Stimulated activated effector memory CD8-positive, alpha-beta T cell treated with anti-CD3 and anti-CD28 coated beads, Interleukin-12 subunit alpha, Interleukin-12 subunit beta, amount 100 ng/mL, for 72 hours (primary cell): ENCODE measurements around the gene NRCAM.

Source experiments
- ATAC-seq: fragments of 150-1000 bp; cut with Tn5 transposase; 2 replicates; pipeline ENCODE4 v1.10.0; 2021
- DNase-seq, 2 donors: peaks; one replicate each; pipeline ENCODE4 v3.0.0; 2021 to 2022; ENCODE audit warnings: low spot score in 2 of 2
- H3K27ac Mint-ChIP-seq: one replicate; pipeline ENCODE4 v1.8.0; 2022; ENCODE audit warnings: mild to moderate bottlenecking, mixed read lengths
- H3K36me3 Mint-ChIP-seq: one replicate; pipeline ENCODE4 v1.8.0; 2022; ENCODE audit warnings: mild to moderate bottlenecking, mixed read lengths
- H3K4me1 Mint-ChIP-seq: one replicate; pipeline ENCODE4 v1.8.0; 2022; ENCODE audit warnings: mixed read lengths
- H3K4me3 Mint-ChIP-seq: one replicate; pipeline ENCODE4 v1.8.0; 2022; ENCODE audit warnings: mild to moderate bottlenecking, mixed read lengths
- H3K9me3 Mint-ChIP-seq: one replicate; pipeline ENCODE4 v1.8.0; 2022; ENCODE audit warnings: mixed read lengths

The NRCAM gene

DNA sequence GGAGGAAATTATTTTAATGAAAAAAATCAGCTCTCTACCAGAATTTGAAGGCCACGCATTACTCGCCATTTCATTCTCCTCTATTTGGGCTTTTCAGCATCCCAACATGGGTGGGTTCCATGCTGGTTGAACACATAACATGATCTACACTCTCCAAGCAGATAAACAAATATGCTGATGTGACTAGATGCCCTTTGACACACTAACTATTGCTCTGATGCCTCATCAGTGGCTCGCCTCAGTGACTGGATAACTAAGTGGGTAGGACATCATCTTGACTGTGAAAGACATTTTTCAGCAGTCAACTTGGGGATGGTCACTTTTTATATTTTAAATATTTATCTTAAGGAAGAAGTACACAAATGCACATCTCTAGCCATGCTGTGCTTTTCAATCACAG lies 212.1 kb downstream of the NRCAM start:
- Mint-ChIP-seq H3K36me3 (no peaks in the 10 kb centered on the region), H3K4me3 (no peak overlapping the region), H3K9me3 (no peaks in the 10 kb centered on the region), H3K27ac (no peak overlapping the region), H3K4me1 (no peaks in the 10 kb centered on the region)
- DNase-seq (no peak), ATAC-seq (no peak)

DNA sequence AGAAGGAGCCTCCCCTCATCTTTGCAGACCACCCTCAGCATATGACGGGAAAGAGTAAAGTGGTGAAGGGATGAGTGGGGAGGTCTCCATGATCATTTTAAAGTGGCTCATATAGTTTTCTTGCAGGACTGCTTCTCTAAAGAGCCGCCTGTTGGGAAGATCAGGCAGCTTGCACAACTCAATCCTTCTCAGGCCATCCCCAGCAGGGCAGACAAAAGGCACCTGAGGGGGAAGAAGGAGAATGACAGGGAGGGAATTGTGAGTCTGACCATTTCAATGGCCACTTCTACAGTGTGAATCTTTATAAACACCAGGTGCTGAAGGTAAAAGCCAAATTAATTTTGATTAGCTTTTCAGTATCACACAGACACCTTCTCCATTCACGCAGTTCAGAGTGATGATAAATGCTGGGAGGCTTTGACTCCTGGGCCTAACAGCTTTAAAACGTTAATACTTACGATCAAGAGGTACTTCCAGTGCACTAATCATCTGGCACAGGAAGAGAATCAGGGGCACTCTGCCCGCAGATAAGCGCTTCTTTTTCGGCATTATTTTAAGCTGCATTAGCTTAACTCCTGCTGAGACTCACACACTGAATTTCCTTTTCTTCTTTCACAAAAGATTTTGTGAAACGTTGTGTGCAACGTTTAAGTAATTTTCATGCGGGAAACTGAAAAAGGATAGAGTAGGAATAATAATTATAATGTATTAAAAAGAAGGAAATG lies 216.6 kb downstream of the NRCAM start:
- Mint-ChIP-seq H3K27ac (no peak overlapping the region), H3K4me1 (no peaks in the 10 kb centered on the region), H3K4me3 (no peak overlapping the region), H3K9me3 (peaks cover 4% of the 10 kb centered on the region), H3K36me3 (no peaks in the 10 kb centered on the region)
- DNase-seq, result no peak
- ATAC-seq, result no peak

DNA sequence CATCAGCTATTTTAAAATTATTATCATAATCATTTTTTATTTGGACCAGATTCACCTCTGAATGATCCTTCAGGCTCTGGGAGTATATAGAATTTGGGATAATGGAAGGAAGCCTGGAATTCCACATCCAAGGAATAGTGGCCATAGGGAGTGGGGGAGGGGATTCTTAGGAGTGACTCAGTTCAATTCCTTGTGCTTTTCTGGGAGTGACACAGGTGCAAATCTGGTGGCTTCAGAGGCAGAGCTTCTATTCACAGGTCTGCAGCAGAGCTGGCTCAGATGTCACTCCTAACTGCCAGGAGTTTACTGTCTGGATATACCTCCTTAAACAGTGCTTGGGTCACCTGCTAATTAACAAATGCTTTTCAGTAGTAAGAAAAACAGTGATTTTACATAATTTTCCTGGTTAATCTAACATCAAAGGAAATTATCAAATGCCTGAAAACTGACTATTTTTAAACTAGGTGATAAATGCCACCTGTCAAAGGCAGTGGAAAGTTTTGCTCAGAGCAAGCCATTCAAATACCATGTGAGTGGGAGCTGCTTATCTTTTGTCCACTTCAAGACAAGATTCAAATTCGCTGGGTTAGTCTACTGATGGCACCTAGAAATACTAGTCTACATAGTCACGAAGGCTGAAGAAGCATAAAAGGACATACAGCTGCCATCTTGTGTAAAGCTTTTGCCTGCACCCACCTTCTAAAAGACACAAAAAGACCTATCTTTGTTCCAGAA lies 219.4 kb downstream of the NRCAM start:
- Mint-ChIP-seq H3K36me3 (no peaks in the 10 kb centered on the region), H3K4me3 (no peak overlapping the region), H3K9me3 (peaks cover 4% of the 10 kb centered on the region), H3K4me1 (no peaks in the 10 kb centered on the region), H3K27ac (no peak overlapping the region)
- DNase-seq (no peak), ATAC-seq (no peak)

DNA sequence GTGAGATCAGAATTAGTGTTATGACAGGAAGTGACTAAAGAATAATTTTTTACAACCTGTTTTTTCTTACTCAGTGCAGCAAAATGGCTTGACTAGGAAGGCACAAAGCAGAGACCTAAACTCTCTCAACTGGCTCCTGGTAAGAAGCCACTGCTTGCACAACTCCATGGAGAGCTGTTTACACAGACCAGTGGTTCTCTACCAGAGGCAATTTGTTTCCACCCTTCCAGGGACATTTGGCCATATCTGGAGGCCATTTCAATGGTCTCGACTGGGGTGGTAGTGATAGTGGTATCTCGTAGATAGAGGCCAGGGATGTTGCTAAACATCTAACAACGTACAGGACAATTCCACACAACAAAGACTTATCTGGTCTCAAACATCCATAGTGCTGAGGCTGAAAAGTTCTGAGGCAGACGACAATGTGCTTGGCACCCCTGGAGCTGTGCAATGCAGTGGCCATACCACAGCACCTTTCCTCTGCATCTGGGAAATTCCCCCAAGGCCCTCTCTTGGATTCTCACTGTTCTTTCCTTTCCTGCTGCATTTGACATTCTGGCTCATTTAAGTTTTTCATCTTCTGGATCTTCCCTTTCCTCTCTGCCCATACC lies 220.7 kb downstream of the NRCAM start:
- ATAC-seq, result no peak
- Mint-ChIP-seq H3K27ac (no peak overlapping the region), H3K4me1 (no peaks in the 10 kb centered on the region), H3K36me3 (no peaks in the 10 kb centered on the region), H3K9me3 (peaks cover 4% of the 10 kb centered on the region), H3K4me3 (no peak overlapping the region)
- no peak for DNase-seq

DNA sequence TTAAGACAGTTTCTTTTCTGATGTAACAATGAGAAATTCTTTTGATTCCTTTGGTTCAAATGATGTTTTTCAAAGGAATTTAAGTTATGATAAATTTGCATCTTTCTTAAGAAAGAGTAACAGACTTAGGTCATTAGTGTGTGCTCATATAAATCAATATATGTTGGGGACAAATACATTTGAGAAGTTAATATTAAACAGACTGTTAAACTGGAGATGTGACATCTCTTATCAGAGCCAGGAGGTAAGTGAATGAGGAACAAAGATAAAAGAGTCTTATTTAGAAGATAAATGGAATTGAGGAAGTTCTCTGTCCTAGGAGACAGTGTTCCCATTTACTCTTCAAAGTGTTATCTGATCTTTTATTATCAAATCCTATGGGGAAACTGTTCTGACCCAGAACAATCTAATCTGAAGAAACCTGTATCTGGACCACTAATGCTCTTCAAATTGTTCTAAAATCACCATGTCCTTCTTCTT lies 221.2 kb downstream of the NRCAM start:
- DNase-seq, result no peak
- no peaks in the 10 kb centered on the region for H3K36me3 Mint-ChIP-seq
- no peaks in the 10 kb centered on the region for H3K4me1 Mint-ChIP-seq
- H3K27ac Mint-ChIP-seq, result no peak overlapping the region
- H3K9me3 Mint-ChIP-seq, result peaks cover 4% of the 10 kb centered on the region
- no peak overlapping the region for H3K4me3 Mint-ChIP-seq
- no peak for ATAC-seq

DNA sequence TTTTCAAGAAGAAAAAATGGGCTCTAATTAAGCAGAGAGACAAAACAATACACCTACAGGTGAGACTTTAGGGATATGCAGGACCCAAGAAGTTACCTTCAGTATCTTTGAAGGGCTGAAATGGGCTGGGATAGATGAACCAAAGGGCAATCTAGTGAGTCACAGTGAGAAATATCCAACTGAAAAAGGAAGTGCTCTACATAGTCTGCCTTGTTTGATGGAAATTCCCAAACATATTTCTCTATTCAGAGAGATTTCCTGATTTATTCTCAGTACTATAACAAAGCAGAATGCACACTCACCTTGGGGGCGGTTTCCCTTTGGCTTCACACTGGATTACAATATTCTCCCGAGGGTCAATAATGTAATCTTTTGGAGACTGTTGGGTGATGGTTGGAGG lies 222.0 kb downstream of the NRCAM start:
- H3K4me3 Mint-ChIP-seq, result no peak overlapping the region
- DNase-seq (no peak), ATAC-seq (no peak)
- H3K36me3 Mint-ChIP-seq, result no peaks in the 10 kb centered on the region
- H3K9me3 Mint-ChIP-seq, result peaks cover 4% of the 10 kb centered on the region
- no peaks in the 10 kb centered on the region for H3K4me1 Mint-ChIP-seq
- no peak overlapping the region for H3K27ac Mint-ChIP-seq

DNA sequence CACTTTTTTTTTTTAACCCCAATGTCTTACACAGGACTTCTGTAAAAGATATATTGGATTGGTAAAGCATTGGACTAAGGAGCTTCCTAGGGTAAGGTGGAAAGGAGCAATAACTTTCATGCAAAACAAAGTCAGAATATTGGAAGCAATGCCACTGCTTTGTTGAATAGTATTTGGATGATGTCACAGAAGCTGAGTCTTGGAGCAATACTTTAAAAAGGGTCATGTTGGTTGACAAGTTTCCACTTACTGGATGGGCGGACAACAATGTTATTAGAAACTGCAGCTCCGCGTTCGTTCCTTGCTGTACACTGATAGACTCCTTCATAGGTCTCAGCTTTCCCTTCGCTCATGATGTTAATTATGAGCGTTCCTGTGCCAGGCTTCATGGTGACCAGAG lies 224.2 kb downstream of the NRCAM start:
- H3K36me3 Mint-ChIP-seq, result no peaks in the 10 kb centered on the region
- no peak for ATAC-seq
- H3K27ac Mint-ChIP-seq, result no peak overlapping the region

DNA sequence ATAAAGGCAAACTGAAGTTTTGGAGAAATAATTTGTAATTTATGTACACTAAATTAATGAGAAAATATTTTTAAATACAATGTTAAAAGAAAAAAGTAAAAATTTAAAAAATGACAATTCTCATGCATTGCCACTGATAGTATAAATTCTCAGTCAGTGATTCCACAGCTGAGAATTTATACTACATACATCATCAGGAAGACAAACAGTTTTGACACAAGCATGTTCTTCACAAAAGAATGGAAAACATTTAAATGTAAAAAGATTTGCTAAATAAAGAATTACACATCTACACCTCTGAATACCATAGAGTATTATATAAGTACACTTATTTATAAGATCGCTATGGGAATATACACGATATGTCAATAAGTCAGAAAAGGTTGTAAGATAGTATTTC lies 225.0 kb downstream of the NRCAM start:
- Mint-ChIP-seq H3K4me1 (no peaks in the 10 kb centered on the region), H3K9me3 (peaks cover 4% of the 10 kb centered on the region), H3K4me3 (no peak overlapping the region), H3K27ac (no peak overlapping the region), H3K36me3 (no peaks in the 10 kb centered on the region)
- no peak for ATAC-seq
- DNase-seq, result no peak

More for the DNA sequence above, 224.2 kb downstream of the NRCAM start:
- DNase-seq, result no peak
- Mint-ChIP-seq H3K4me3 (no peak overlapping the region), H3K4me1 (no peaks in the 10 kb centered on the region), H3K9me3 (peaks cover 4% of the 10 kb centered on the region)

DNA sequence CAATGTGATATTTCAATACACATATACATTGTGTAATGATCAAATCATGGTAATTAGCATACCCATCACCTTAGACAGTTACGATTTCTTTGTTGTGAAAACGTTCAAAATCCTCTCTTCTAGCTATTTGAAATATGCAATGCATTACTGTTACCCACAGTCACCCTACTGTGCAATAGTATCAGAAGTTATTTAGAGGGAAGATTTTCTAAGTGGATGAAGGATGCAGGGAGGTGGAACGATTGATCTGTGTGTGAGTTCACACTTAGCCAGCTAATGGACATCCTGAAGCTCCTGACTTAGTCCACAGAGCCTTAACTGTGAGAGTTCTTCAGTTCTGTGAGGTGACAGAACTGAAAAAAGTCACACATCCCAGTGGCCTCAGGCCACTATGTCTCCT lies 228.9 kb downstream of the NRCAM start:
- Mint-ChIP-seq H3K9me3 (no peaks in the 10 kb centered on the region), H3K4me1 (no peaks in the 10 kb centered on the region), H3K27ac (no peak overlapping the region), H3K4me3 (no peak overlapping the region), H3K36me3 (no peaks in the 10 kb centered on the region)
- DNase-seq (no peak), ATAC-seq (no peak)

DNA sequence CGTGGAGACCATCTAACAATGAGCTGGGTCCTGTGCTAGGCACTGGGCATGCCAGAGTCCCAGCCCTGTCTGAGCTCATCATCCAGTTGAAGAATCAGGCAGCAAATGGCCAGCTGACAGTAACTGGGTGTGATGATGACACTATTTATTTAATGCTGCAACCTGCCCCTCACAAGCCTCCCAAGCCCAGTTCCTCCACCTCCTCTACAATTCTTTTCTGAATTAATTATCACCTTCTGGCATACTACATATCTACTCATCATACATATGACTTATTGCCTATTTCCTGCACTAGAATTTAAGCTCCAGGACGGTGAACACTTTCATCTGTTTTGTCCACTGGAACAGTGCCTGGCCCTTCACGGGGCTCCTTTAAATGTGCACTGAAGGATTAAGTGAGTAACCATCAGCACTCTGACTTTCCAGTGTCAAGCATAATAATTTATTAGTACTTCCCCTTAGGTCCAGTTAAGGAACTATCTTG lies 229.4 kb downstream of the NRCAM start:
- Mint-ChIP-seq H3K4me3 (no peak overlapping the region), H3K36me3 (no peaks in the 10 kb centered on the region), H3K9me3 (no peaks in the 10 kb centered on the region), H3K27ac (no peak overlapping the region), H3K4me1 (no peaks in the 10 kb centered on the region)
- DNase-seq, result no peak
- ATAC-seq, result peak; percentile 31

DNA sequence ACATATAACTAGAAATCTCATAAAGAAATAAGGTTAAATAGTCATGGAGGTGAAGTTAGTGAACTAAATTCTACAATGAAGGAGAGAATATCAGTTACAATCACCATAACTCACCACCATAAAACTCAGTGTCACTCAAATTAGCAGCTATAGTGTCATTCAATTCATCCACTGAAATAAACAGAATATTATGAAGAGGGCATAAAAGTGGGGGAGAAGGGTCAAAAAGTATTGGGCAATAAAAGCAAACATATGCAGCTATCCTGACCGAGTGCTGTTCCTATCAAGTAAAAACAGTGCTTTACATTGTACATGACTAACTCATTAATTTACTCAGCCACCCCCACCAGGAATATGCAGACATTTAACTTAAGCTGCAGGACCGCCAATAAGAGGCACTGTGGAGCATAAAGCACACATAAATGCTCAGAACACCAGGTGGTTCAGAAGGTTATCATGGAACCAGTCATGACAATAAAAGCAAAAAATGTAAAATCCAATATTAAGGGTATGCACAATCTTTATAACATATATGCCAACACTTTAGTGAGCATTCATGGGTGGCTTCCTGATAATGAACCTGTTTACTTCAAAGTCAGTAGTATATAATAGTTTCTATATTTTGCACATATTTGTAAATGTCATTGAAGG lies 230.6 kb downstream of the NRCAM start:
- ATAC-seq, result no peak
- H3K9me3 Mint-ChIP-seq, result no peaks in the 10 kb centered on the region
- no peak for DNase-seq
- H3K4me1 Mint-ChIP-seq, result no peaks in the 10 kb centered on the region
- no peak overlapping the region for H3K4me3 Mint-ChIP-seq
- no peak overlapping the region for H3K27ac Mint-ChIP-seq
- H3K36me3 Mint-ChIP-seq, result no peaks in the 10 kb centered on the region

DNA sequence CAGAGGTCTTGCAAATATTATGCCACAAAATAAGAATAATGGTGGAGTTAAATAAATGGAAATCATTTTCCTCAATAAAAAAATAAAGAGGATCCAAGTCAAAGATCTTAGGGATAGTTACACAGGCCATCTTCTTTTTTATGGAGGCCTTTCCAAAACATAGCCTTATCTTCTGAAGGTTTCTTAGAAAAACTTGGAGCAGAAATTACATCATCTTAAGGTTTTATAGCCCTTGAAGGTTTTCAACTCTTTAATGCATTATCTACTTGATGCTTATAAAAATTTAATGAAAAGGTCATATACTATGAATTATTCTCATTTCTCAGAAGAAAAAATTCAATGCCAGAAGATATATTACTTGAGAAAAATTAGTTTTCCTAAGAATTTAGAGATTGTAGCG lies 231.8 kb downstream of the NRCAM start:
- Mint-ChIP-seq H3K9me3 (no peaks in the 10 kb centered on the region), H3K36me3 (no peaks in the 10 kb centered on the region), H3K27ac (no peak overlapping the region), H3K4me1 (no peaks in the 10 kb centered on the region), H3K4me3 (no peak overlapping the region)
- DNase-seq, result no peak
- no peak for ATAC-seq

DNA sequence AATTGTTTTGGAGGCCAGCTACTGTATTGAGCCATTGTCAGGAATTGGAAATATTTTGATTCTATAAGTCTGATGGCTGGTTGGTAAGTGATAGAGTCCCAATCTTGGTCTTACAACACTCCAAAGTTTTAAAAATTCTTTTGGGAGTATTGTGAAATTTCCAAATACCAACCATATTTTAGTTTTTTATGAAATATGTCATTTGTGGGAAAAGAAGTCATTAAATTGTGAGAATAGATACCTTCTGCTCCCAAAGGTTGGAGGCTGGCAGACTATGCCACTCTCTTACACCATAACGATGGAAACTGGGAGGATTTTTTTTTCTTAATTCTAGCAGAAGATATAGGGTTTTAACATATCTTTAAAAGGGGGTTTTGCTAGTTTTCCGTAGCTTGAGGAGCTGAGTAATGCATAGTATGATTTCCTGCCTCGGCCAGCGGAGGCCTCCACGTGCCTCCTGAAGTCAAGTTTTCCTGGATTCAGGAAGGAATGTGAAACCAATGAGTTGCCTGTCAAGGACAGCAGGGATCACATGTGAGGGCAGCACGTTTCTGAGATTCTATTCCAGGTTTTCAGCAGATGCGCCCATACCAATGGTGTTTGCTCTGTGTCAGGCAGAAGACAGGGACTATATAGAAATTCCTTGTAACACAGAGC lies 233.9 kb downstream of the NRCAM start:
- DNase-seq (no peak), ATAC-seq (no peak)
- Mint-ChIP-seq H3K4me3 (no peak overlapping the region), H3K27ac (no peak overlapping the region), H3K4me1 (no peaks in the 10 kb centered on the region), H3K9me3 (no peaks in the 10 kb centered on the region), H3K36me3 (no peaks in the 10 kb centered on the region)

DNA sequence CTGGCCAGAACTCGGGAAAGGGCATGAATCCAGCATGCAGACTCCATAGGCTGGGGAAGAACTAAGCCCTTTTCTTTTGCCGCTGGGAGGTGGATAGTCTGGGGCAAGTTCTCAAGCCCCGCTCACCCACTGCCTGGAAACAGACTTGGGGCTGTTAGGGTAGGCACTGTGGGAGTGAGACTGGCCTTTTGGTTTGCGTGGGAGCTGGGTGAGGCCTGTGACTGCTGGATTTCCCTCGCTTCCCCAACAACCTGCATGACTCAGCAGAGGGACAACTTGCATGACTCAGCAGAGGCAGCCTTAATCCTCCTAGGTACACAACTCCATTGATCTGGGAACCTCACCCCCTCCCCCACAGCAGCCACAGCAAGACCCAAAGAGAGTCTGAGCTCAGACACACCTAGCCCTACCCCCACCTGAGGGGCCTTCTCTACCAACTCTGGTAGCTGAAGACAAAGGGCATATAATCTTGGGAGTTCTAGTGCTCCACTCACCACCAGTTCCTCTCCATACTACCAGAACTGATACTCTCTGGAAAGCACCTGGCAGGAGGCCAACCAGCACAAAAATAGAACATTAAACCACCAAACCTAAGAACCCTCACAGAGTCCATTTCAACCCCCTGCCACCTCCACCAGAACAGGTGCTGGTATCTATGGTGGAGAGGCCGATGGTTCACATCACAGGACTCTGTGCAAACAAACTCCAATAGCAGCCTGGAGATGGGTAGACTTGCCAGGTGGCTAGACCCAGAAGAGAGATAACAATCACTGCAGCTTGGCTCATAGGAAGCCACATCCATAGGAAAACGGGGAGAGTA lies 244.6 kb downstream of the NRCAM start:
- Mint-ChIP-seq H3K36me3 (no peaks in the 10 kb centered on the region), H3K4me1 (peaks cover 5% of the 10 kb centered on the region), H3K27ac (no peak overlapping the region), H3K9me3 (peaks cover 2% of the 10 kb centered on the region), H3K4me3 (no peak overlapping the region)
- DNase-seq (no peak), ATAC-seq (no peak)
